22Rv1 (cell line): ENCODE measurements around the gene FRY.

Experiments
- ZFX ChIP-seq: fragments of 450-650 bp; IDR thresholded peaks from 2 replicates; pipeline ENCODE4 v1.6.1; 2017; ENCODE audit warnings: antibody characterized with exemption, borderline replicate concordance
- TF ChIP-seq, protein P1 (sequence below): fragments of 450-650 bp; IDR thresholded peaks from 2 replicates; pipeline ENCODE4 v1.5.1; 2017; ENCODE audit warnings: mild to moderate bottlenecking

DNA sequence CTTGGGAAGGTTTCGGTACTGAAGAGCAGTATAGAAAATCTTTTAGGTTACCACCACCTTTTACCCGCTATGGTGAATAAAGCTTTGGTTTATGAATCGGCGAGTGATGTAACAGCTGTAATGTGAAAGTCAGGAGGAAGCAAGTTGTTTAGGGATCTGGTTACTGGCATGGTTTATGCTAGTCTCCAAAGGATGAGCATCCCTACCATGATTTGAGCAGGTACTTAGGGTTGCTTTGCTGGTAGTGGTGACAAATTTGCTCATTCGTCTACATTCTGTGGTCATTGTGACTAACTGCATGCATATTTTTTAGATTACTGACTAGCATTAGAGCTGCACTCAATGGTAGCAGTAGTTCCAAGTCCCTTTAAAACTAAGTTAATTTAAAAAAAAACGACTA lies 104.1 kb downstream of the FRY start:
- TF ChIP-seq, protein P1, sequence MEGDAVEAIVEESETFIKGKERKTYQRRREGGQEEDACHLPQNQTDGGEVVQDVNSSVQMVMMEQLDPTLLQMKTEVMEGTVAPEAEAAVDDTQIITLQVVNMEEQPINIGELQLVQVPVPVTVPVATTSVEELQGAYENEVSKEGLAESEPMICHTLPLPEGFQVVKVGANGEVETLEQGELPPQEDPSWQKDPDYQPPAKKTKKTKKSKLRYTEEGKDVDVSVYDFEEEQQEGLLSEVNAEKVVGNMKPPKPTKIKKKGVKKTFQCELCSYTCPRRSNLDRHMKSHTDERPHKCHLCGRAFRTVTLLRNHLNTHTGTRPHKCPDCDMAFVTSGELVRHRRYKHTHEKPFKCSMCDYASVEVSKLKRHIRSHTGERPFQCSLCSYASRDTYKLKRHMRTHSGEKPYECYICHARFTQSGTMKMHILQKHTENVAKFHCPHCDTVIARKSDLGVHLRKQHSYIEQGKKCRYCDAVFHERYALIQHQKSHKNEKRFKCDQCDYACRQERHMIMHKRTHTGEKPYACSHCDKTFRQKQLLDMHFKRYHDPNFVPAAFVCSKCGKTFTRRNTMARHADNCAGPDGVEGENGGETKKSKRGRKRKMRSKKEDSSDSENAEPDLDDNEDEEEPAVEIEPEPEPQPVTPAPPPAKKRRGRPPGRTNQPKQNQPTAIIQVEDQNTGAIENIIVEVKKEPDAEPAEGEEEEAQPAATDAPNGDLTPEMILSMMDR = no peak
- no peak for TF ChIP-seq ZFX
